IgD-negative memory B cell (primary cell): ENCODE data around the gene HAVCR2. TPM values are rescaled to one million over a fixed set of nuclear protein-coding genes. Genes with fewer than 3 reads are reported as not detected.

Experiments used
- H3K27ac Mint-ChIP-seq, 3 donors: one replicate each; pipeline ENCODE4 v1.8.0; 2020 to 2022; ENCODE audit warnings: mild to moderate bottlenecking in 3 of 3, mixed read lengths in 3 of 3, moderate library complexity in 1 of 3
- H3K27me3 Mint-ChIP-seq: one replicate; pipeline ENCODE4 v1.8.0; 2021; ENCODE audit warnings: mixed read lengths
- H3K36me3 Mint-ChIP-seq: one replicate; pipeline ENCODE4 v1.8.0; 2020; ENCODE audit warnings: mild to moderate bottlenecking, mixed read lengths
- H3K4me1 Mint-ChIP-seq, 3 donors: one replicate each; pipeline ENCODE4 v1.8.0; 2020 to 2022; ENCODE audit warnings: mixed read lengths in 3 of 3, mild to moderate bottlenecking in 1 of 3
- H3K4me3 Mint-ChIP-seq, 4 donors: one replicate each; pipeline ENCODE4 v1.8.0; 2020 to 2022; ENCODE audit warnings: mild to moderate bottlenecking in 4 of 4, mixed read lengths in 4 of 4, moderate library complexity in 3 of 4
- H3K9me3 Mint-ChIP-seq, 3 donors: one replicate each; pipeline ENCODE4 v1.8.0; 2020 to 2021; ENCODE audit warnings: mixed read lengths in 3 of 3, mild to moderate bottlenecking in 1 of 3
- polyA plus RNA-seq: library from polyadenylated mRNA; unstranded; fragments of 300-500 nt; fragmentation: Illumina TruSeq; gene quantifications from one replicate; pipeline ENCODE4 v1.2.3, GENCODE V29; 2021

Gene HAVCR2
- polyA plus RNA-seq, 1 donor from 2014 or later, result 1.8 TPM

DNA sequence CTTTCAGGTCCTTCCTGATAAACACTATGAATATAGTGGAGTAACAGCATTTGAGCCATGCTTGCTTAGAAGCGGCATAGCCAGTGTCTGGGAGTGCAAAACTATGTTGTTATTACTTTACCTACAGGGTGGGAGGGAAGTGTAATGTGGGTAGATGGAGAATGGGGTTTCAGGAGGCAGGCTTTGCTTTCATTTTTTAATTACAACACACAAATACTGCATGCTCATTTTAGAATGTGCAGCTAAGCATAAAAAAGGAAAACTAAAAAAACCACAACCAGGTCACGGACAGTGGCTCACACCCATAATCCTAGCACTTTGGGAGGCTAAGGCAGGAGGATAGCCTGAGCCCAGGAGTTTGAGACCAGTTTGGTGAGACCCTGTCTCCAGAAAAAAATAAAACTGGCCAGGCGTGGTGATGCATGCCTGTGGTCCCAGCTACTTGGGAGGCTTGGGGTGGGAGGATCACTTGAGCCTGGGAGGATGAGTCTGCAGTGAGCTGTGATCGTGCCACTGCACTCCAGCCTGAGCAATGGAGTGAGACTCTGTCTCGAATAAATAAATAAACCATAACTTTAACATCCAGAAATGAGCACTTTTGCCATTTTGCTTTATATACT lies 70.2 kb downstream of the HAVCR2 start:
- Mint-ChIP-seq H3K27me3 (no peaks in the 10 kb centered on the region), H3K4me3 (peak overlapping the region in 1 of 4 donors; percentile 11), H3K9me3 (no peaks in the 10 kb centered on the region), H3K4me1 (peaks cover 6 to 9% (median 6%) of the 10 kb centered on the region in 3 donors), H3K36me3 (no peaks in the 10 kb centered on the region), H3K27ac (peak overlapping the region in 1 of 3 donors; percentile 1)

Other genes starting within 250 kb of the HAVCR2 start
- gene TIMD4, start 145.8 kb downstream of the HAVCR2 start, polyA plus RNA-seq, result not detected
- gene HAVCR1, start 49.9 kb downstream of the HAVCR2 start, polyA plus RNA-seq, result not detected
- 18.6 TPM for gene MED7, start 33.8 kb upstream of the HAVCR2 start, polyA plus RNA-seq
- gene GARIN3, start 57.2 kb upstream of the HAVCR2 start, polyA plus RNA-seq, result not detected
- gene ITK, start 71.8 kb upstream of the HAVCR2 start, polyA plus RNA-seq, result 5.6 TPM
- gene CYFIP2, start 157.1 kb upstream of the HAVCR2 start, polyA plus RNA-seq, result 366 TPM